Measurements from ENCODE around the gene PPP6R2. TPM values are rescaled to one million over a fixed set of nuclear protein-coding genes. Genes with fewer than 3 reads are reported as not detected.
"Not testable (repeated sequence)": the region's sequence is repeated elsewhere in the genome, so short reads cannot be mapped to it uniquely, and the experiment has no call there.

The PPP6R2 gene
- polyA plus RNA-seq, 1 donor: 35.5 TPM

DNA sequence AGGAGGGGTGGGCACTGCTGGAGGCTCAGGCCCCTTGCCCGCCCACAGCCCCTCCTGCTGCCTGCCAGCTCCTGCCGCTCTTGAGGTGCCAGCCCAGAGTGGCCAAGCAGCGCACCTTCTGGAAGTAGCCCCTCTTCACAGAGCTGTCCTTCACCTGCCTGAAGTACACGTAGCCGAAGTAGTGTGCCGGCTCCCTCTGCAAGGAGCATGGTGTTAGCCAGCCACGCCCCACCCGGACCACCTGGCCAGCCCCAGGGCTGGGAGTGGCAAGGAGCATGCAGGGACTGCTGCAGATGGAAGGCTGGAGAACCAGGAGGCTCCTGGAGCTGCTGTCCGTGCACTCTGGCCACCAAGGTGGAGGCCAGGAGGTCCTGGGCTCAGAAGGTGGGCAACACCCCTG is 25.9 kb upstream of the PPP6R2 start:
- DNase-seq (ENCODE audit: low read depth): no peak

DNA sequence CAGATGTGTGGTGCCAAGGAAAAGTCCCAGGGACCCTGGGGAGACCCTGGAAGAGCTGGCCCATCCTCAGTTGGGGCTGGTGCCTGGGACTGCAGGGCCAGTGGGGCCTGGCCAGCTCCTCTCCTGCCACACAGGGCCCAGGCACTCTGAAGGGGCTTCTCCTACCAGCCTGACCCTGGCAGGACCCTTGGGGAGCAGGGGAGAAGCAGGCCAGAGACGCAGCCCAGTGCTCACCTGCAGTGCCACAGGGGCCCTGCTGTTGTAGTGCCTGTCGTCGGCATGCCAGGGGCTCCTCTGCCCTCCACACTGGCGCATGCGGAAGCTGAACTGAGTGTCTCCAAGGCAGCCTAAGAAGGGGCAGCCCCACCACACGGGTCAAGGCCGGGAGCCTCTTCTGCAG is 25.5 kb upstream of the PPP6R2 start:
- DNase-seq (ENCODE audit: low read depth): no peak

DNA sequence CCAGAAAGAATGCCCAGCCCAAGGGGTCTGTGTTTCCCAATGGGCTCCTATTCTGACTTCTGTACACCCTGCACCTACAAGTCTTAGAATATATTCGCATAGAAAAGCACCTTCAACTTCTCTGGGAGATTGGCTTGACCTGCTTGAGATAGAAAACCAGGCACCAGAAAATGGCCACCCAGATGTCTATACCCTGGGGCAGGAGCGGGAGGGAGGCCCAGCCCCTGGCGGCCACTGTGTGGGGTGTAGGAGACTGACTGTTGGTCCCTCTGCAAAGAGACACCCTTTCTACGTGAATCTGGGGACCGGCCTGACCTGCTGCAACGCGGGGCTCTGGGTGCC is 24.8 kb upstream of the PPP6R2 start:
- no peak for DNase-seq (ENCODE audit: low read depth)

DNA sequence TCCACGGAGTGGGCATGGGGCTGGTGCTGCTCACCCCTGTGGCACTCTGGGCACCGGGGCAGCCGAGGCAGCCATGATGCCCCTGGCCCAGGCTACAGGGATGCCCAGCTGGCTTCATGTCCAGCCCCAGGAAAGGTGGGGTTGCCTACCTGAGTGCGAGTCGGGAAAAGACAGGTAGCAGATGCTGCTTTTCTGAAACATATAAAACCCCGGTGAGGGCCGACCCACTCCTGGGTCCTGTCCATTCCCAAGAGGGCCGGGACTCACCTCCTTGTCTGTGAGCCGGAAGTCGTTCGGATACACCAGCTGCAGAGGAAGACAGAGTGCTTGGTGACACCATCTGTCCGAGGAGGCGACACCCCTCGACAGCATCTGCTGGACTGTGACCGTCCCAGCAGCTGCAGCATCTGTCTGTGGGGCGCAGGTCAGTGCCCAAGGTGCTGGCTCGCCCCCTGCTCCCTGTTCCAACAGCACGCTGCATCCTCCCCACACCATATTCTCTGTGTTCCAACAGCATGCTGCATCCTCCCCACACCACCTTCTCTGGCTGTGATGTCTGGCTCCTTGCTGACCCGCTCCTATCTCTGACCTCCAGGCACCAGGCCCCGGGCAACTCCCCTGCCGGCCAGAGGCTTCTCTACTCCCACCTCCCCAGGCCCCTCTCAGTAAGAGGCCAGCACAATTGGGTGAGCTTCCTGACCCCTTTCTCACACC is 24.3 kb upstream of the PPP6R2 start:
- DNase-seq (ENCODE audit: low read depth): no peak

DNA sequence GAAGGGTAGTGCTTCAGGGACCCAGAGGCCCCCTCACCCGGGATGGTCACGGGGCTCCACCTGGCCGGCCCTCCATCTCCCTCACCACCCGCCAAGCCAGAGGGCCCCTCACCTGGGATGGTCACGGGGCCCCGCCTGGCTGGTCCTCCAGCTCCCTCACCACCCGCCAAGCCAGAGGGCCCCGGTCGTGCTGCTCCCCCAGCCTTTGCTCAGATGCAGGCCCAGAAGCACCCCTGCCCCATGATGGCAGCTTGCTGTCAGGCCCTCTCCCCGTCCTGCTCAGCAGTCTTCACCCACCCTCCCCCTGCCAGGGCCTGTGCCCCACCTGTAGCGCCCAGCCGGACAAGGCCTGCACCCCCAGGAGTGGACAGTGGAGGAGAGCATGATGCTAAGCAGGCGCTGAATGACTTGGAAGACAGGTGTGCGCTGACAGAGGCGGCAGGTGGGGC is 23.6 kb upstream of the PPP6R2 start:
- DNase-seq (ENCODE audit: low read depth): no peak

DNA sequence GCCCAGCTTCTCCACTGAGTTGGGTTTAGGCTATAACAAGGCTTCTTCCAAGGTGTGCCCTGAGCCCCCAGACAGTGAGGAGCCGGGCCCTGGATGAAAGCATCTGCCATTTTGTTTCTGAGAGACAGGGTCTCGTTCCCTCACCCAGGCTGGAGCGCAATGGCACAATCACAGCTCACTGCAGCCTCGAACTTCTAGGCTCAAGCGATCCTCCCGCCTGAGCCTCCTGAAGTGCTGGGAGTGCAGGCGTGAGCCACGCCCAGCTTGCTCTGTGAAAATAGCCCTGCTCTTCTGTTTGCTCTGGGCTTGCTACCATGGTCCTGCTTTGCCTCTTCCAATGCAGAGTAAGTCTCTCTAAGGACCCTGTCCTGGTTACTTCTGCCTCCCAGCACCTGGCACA is 23.0 kb upstream of the PPP6R2 start:
- DNase-seq (ENCODE audit: low read depth): no peak

DNA sequence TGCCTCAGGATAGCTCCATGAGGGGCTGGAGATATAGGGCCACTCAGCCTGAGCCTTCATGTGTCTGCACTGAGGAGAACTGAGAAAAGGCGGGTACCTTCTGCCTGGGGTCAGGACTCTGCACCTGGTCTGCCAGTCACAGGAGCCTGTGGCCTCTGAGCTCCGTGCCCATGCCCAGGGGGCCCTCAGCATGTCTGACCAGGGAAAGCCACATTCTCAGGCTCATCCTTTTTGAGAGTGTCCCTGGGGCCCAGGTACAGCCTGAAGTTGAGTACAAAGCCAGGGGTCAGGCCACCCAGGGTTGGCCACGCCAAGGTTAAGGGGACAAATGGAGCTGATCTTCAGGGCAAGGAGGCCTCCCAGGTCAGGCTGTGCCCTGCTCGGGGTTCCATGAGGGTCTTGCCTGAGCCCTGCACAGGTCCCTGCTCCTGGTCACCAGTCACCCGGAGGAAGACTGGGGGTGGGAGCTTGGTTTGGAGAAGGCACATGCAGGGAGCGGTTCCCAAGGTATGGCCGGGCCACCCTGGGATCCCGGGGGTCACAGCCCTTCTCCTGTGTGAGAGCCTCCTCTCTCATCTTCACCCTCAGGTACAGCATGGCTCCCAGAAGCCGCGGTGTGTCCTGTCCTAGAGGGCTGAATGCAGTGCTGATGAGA is 22.3 kb upstream of the PPP6R2 start:
- DNase-seq (ENCODE audit: low read depth): no peak

DNA sequence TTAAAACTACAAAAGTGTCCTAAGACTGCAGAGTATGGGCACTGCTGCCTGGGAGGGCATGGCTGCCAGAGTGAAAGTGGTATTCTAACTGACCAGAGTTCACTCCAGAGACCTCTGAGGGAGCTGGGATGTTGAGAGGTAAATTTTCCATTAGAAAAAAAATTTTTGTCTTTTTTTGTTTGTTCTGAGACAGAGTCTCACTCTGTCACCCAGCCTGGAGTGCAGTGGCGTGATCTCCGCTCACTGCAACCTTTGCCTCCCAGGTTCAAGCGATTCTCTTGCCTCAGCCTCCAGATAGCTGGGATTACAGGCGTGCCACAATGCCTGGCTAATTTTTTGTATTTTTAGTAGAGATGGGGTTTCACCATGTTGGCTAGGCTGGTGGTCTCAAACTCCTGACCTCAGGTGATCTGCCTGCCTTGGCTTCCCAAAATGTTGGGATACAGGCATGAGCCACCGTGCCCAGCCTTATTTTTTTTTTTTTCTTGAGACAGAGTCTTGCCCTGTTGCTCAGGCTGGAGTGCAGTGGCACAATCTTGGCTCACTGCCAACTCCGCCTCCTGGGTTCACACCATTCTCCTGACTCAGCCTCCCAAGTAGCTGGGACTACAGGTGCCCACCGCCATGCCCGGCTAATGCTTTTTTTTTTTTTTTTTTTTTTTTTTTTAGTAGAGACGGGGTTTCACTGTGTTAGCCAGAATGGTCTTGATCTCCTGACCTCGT is 20.6 kb upstream of the PPP6R2 start:
- not testable (repeated sequence) for DNase-seq (ENCODE audit: low read depth)

DNA sequence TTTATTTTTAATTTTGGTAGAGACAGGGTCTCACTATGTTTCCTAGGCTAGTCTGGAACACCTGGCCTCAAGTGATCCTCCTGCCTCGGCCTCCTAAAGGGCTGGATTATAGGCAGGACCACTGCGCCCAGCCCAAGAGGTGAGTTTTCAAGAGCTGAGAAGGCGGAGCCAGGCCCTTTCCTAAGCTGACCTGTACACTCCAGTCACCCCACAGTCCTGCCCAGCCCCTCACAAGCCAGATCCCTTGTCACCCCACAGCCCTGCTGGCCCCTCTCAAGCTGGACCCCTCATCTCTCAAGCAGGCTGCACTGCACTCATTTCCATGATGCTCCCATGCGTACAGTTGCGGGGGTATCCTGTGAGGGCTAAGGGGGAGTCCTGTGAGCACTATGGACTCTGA is 19.2 kb upstream of the PPP6R2 start:
- DNase-seq (ENCODE audit: low read depth): no peak

DNA sequence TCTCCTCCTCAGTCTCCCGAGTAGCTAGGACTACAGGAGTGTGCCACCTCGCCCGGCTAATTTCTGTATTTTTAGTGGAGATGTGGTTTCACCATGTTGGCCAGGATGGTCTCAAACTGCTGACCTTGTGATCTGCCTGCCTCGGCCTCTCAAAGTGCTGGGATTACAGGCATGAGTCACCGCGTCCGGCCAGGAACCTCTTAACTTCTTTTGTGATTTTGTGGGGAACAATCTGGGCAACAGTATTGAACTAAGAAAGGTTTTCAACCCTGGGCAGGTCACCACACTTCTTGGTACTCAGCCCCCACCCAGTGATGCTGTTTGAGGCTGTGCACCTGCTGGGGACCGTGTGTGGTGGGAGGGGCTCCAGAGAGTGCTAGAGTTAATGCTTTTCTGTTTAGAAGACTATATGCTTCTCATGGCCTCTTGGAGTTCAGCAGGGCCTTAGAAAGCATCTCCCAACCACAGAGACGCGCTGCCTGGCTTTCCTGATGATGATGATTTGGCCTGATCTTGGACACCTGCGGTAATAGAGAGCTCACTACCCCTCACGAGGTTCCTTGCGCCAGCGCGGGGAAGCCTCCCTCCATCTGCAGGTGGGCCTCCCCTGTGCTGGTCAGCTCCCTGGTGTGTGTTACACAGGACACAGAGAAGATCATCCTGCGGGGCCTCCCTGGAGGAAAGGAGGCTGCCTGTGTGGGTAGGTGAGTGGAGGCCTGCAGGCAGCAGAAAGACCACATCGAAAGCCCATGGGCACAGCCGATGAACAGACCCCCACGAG is 17.5 kb upstream of the PPP6R2 start:
- DNase-seq (ENCODE audit: low read depth): no peak

DNA sequence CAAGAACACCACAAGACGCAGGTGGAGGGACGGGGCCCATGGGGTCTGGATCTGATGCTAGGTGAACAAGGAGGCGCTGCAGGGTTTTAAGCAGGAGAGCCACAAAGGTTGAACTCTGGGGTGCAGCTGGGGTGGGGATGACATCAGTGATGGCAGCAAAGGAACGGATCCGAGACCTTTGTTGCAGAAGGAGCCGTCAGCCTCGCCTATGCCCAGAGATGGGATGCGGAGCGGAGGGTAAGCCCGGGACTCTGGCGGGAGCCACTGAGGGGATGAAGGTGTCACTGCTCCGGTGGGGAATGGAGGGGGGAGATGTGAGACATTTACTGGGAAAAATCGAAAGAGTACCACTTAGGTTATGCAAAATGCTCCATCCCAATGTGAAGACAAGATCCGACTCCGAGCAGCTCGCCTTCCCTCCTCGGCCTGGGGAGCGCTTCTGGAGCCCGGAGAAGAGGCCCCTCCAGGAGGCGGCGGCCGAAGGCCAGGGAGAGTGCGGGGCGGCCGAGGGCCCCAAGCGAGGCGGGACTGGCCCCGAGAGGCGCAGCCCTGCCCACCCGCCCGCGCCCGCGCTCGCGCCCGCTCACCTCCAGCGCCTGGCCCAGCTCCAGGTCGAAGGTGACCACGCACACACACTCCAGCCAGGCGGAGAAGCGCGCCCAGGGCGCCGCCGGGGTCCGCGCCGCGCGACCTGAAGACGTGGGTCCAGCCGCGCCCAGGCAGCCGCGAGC is 16.7 kb upstream of the PPP6R2 start:
- no peak for DNase-seq (ENCODE audit: low read depth)

DNA sequence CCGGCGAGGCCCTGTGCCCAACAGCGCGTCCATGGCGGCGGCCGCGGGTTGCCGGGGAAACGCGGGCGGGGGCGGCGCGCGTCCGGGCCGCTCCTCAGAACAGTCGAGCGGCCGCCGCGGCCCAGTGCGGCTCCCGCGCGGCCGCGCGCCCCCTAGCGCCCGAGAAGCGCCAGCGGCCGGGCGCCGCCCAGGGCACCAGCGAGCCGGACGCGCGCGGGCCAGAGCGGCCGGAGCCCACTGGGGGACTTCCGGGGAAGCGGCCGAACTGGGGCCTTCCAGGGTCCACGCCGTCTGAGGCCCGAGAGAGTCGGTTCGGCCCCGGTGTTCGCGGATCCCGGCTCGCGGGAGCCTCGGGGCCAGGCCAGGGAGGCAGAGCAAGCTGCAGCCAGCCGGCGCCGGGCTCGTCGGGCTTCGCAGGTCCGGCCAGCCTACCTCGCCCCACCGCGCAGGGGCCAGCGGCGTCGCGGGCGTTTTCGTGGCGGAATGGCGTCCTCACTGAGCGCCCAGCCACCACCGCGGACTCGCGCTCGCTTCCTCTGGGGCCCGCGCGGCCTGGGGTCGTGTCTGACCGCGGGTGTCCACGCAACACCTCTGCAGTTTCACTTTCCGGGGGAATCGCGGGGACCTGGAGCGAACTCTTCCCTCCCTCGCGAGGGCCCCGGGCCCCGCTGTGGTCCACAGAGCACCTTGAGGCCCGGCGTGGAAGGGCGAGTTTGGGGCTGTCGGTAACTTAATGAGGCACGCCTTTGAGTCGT is 16.0 kb upstream of the PPP6R2 start, which contains the start of gene DENND6B:
Gene DENND6B, minus strand, starts transcription at position 57 of the 755 bp plus-strand sequence. Its CDS starts 24 bp downstream, at position 33.
- no peak for DNase-seq (ENCODE audit: low read depth)

DNA sequence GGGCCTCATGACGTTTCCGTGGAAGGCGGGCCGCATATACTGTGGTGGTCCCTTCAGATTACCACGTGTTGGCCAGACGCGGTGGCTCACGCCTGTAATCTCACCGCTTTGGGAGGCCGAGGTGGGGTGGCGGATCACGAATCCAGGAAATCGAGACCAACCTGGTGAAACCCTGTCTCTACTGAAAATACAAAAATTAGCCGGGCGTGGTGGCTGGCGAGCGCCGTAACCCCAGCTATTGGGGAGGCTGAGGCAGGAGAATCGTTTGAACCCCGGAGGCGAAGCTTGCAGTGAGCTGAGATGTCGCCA is 15.5 kb upstream of the PPP6R2 start:
- DNase-seq (ENCODE audit: low read depth): no peak

DNA sequence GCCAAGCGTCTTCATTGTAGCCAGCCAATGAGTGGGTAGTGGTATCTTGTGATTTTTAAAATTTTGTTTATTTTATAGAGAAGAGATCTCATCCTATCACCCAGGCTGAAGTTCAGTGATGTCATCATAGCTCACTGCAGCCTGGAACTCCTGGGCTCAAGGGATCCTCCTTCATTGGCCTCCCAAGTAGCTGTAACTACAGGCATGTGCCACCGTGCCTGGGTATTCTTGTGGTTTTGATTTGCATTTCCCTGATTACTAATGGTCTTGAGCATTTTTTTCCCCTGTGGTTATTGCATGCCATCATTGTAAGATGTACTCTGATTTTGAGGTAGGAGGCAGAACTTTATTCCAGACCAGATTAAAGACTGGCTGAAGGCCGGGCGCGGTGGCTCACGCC is 13.9 kb upstream of the PPP6R2 start:
- DNase-seq (ENCODE audit: low read depth): no peak

DNA sequence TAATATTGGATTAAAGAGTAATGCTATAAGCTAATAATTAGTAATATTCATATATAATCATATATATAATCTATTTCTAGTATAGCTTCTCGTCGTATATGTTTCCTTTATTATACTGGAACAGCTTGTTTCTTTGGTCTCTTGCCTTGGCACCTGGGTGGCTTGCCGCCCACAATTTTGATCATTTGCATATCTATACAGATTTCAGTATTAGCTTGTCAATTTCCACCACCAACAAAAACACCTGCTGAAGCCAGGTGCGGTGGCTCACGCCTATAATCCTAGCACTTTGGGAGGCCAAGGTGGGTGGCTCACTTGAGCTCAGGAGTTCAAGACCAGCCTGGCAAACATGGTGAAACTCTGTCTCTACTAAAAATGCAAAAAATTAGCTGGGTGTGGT is 8.7 kb upstream of the PPP6R2 start:
- not testable (repeated sequence) for DNase-seq (ENCODE audit: low read depth)

DNA sequence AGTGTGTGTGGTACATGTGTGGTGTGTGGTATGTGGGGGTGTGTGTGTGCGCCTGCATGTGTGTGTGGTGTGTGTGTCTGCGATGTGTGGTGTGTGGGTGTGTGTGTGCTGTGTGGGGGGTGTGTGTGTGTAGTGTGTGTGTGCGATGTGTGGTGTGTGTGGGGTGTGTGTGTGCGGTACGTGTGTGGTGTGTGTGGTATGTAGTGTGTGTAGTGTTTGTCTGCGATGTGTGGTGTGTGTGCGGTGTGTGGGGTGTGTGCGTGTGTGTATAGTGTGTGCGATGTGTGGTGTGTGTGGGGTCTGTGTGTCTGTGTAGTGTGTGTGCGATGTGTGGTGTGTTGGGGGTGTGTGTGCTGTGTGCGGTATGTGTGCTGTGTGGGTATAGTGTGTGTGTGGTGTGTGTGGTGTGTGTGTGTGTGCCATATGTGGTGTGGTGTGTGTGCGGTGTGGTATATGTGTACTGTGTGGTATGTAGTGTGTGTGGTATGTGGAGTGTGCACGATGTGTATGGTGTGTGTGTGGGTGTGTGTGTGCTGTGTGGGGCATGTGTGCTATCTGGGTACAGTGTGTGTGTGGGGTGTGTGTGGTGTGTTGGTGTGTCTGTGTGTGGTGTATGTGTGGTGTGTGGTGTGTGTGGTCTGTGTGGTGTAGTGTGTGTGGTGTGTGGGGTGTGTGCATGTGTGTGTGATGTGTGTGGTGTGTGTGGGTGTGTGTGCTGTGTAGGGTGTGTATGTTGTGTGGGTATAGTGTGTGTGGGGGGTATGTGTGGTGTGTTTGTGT is 5.7 kb upstream of the PPP6R2 start:
- DNase-seq (ENCODE audit: low read depth): no peak

DNA sequence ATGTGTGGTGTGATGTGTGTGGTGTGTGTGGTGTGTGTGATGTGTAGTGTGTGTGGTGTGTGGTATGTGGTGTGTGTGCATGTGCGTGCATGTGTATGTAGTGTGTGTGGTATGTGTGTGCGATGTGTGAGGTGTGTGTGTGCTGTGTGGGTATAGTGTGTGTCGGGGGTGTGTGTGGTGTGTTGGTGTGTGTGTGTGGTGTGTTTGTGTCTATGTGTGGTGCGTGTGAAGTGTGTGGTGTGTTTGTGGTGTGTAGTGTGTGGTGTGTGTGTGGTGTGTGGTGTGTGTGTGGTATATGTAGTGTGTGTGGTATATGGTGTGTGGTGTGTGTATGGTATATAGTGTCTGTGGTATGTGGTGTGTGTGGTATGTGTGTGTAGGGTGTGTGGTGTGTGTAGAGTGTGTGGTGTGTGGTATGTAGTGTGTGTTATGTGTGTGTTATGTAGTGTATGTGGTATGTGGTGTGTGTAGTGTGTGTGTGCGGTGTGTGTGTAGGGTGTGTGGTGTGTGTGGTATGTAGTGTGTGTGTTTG is 5.0 kb upstream of the PPP6R2 start:
- DNase-seq (ENCODE audit: low read depth): no peak

DNA sequence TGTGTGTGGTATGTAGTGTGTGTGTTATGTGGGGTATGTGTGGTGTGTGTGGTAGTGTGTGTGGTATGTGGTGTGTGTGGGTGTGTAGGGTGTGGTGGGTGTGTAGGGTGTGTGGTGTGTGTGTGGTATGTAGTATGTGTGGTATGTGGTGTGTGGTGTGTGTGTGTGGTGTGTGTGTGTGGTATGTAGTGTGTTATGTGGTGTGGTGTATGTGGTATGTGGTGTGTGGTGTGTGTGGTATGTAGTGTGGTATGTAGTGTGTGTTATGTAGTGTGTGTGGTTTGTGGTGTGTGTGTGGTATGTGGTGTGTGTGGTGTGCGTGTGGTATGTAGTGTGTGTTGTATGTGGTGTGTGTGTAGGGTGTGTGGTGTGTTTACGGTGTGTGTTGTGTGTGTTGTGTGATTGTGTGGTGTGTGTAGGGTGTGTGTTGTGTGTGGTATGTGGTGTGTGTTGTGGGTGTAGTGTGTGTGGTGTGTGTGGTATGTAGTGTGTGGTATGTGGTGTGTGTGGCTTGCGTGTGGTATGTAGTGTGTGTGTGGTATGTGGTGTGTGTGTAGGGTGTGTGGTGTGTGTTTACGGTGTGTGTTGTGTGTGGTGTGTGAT is 4.2 kb upstream of the PPP6R2 start:
- no peak for DNase-seq (ENCODE audit: low read depth)

Measured in forelimb muscle (tissue), 1 donor.